ENCODE data around the gene PSMD1.

DNA sequence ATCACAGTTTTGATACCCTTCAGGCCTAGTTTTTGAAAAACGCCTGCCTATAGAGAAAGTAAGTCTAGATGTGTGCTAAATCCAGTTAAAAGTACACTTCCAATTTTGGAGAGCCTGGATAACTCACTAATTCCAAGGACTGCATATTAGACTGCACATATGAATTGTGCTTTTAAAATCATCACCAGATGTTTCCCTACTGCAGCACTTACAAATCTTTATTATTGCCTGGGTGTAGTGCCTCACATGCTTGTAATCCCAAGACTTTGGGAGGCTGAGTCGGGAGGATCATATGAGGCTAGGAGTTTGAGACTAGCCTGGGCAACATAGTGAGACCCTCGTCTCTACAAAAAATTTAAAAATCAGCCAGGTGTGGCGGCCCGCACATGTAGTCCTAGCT, 104.0 kb downstream of the PSMD1 start:
- TF ChIP-seq, protein P1, sequence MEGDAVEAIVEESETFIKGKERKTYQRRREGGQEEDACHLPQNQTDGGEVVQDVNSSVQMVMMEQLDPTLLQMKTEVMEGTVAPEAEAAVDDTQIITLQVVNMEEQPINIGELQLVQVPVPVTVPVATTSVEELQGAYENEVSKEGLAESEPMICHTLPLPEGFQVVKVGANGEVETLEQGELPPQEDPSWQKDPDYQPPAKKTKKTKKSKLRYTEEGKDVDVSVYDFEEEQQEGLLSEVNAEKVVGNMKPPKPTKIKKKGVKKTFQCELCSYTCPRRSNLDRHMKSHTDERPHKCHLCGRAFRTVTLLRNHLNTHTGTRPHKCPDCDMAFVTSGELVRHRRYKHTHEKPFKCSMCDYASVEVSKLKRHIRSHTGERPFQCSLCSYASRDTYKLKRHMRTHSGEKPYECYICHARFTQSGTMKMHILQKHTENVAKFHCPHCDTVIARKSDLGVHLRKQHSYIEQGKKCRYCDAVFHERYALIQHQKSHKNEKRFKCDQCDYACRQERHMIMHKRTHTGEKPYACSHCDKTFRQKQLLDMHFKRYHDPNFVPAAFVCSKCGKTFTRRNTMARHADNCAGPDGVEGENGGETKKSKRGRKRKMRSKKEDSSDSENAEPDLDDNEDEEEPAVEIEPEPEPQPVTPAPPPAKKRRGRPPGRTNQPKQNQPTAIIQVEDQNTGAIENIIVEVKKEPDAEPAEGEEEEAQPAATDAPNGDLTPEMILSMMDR (IDR thresholded peaks at IDR 0.05), result no peak
- TF ChIP-seq POLR2A (IDR thresholded peaks at IDR 0.05), result no peak
